Upper lobe of left lung (tissue), 6 donors: ENCODE data around the gene QPRT. TPM values are rescaled to one million over a fixed set of nuclear protein-coding genes. Genes with fewer than 3 reads are reported as not detected.
"Not testable (repeated sequence)": the region's sequence is repeated elsewhere in the genome, so short reads cannot be mapped to it uniquely, and the experiment has no call there.

Experiments used
- ATAC-seq, 2 donors: fragments of 200-7000 bp; cut with Tn5 transposase; one replicate each; pipeline ENCODE4 v1.9.1; 2022; ENCODE audit warnings: mild to moderate bottlenecking in 2 of 2, moderate library complexity in 2 of 2; ENCODE audit not compliant: low FRiP score in 2 of 2
- DNase-seq, 2 donors: peaks; one replicate each; pipeline ENCODE4 v3.0.0-alpha.2; 2019 to 2020
- H3K27ac ChIP-seq, 4 donors: fragments of 200-600 bp; sonication (generic); one replicate each; pipeline ENCODE4 v1.5.1; 2016 to 2019
- H3K27me3 ChIP-seq, 4 donors: fragments of 200-600 bp; sonication (generic); one replicate each; pipeline ENCODE4 v1.5.1; 2017 to 2019
- H3K36me3 ChIP-seq, 4 donors: fragments of 200-600 bp; sonication (generic); one replicate each; pipeline ENCODE4 v1.5.1; 2016 to 2019
- H3K4me1 ChIP-seq, 4 donors: fragments of 200-600 bp; sonication (generic); one replicate each; pipeline ENCODE4 v1.5.1; 2018 to 2019
- H3K4me3 ChIP-seq, 4 donors: fragments of 200-600 bp; sonication (generic); one replicate each; pipeline ENCODE4 v1.5.1; 2017 to 2019; ENCODE audit warnings: mild to moderate bottlenecking in 2 of 4, moderate library complexity in 1 of 4
- H3K9me3 ChIP-seq, 4 donors: fragments of 200-600 bp; sonication (generic); one replicate each; pipeline ENCODE4 v1.5.1; 2018 to 2019
- EP300 ChIP-seq, 4 donors: sonication (generic); formaldehyde crosslinking; IDR thresholded peaks; one replicate each; pipeline ENCODE4 v1.5.1; 2017; ENCODE audit warnings: antibody characterized with exemption in 4 of 4, control low read depth in 2 of 4
- POLR2A ChIP-seq, 4 donors: fragments of 450-650 bp; IDR thresholded peaks; one replicate each; pipeline ENCODE4 v1.5.1; 2016 to 2017; ENCODE audit warnings: antibody characterized with exemption in 4 of 4, mild to moderate bottlenecking in 2 of 4
- POLR2AphosphoS5 ChIP-seq, 2 donors: sonication (generic); formaldehyde crosslinking; IDR thresholded peaks; one replicate each; pipeline ENCODE4 v1.5.1; 2017; ENCODE audit warnings: antibody characterized with exemption in 2 of 2
- WGBS, 2 donors: methylation state at CpG; one replicate each; pipeline ENCODE4 v1.1.5; 2017 to 2018; 5-methylcytosine and 5-hydroxymethylcytosine counted together
- total RNA-seq, 6 donors: library from RNA; depleted of rRNA in 4 of 6; stranded (reverse); fragments of >200 nt in 4 of 6; gene quantifications; one replicate each; pipeline versions ENCODE4 v1.1.0 to v1.2.1, GENCODE V29; 2016 to 2021
- TF ChIP-seq, protein P1 (sequence below), 6 experiments: fragments of 450-650 bp in 4 of 6; fragments of 200-600 bp in 2 of 6; sonication (generic) in 2 of 6; IDR thresholded peaks; one replicate each; pipeline ENCODE4 v1.5.1; 2016 to 2019; ENCODE audit warnings: antibody characterized with exemption in 6 of 6
- donor health status: DM: no; HTN: no; CAD: no; lungs with moderate emphysema.
- donor health status: DM: no; HTN: yes; CAD: no; lungs with severe emphysema.

QPRT gene
- total RNA-seq, 6 donors from 2014 or later = 4.8 to 17.8 (median 9.8) TPM

DNA sequence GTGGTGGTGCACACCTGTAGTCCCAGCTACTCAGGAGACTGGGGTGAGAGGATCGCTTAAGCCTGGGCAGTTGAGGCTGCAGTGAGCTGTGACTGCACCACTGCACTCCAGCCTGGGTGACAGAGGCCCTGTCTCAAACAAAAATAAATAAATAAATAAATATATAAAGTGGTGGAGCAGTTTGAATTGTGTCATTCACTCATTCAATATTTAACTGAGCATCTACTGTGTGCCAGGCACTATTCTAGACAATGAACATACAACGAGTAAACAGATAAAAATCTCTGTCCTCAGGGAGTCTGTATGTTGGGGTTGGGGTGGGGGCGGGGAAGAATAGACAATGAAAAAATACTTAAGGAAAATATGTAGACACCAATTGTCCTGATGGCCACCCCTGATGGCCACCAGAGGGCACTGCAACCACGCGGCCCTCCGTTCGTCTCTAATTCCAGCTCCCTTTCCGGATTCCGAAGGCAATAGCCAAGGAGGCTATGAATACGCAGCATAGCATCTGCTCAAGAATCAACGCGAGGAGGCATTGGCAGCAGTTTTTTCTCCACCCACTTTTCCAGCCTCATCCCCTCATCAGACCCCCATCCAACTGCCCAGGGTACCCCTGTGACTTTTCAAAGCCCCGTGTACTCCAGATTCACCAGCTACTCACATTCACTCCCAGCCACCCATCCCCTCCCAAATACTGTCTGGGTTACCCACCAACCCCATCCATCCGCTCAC, 21.4 kb downstream of the QPRT start:
- Histone ChIP-seq H3K36me3 (no peaks in the 10 kb centered on the region), H3K27ac (no peak overlapping the region), H3K27me3 (no peaks in the 10 kb centered on the region), H3K4me3 (no peak overlapping the region), H3K4me1 (peaks cover 0 to 6% (median 1%) of the 10 kb centered on the region in 4 donors), H3K9me3 (no peaks in the 10 kb centered on the region)
- peak; percentile 85 to 89 for DNase-seq
- 14% methylated on average over 14 of the region's 14 CpGs for WGBS, 2 donors
- TF ChIP-seq POLR2AphosphoS5 (IDR thresholded peaks at IDR 0.05) (peak in 1 of 2 donors; percentile 19), POLR2A (IDR thresholded peaks at IDR 0.05) (no peak)
- TF ChIP-seq, protein P1, sequence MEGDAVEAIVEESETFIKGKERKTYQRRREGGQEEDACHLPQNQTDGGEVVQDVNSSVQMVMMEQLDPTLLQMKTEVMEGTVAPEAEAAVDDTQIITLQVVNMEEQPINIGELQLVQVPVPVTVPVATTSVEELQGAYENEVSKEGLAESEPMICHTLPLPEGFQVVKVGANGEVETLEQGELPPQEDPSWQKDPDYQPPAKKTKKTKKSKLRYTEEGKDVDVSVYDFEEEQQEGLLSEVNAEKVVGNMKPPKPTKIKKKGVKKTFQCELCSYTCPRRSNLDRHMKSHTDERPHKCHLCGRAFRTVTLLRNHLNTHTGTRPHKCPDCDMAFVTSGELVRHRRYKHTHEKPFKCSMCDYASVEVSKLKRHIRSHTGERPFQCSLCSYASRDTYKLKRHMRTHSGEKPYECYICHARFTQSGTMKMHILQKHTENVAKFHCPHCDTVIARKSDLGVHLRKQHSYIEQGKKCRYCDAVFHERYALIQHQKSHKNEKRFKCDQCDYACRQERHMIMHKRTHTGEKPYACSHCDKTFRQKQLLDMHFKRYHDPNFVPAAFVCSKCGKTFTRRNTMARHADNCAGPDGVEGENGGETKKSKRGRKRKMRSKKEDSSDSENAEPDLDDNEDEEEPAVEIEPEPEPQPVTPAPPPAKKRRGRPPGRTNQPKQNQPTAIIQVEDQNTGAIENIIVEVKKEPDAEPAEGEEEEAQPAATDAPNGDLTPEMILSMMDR (IDR thresholded peaks at IDR 0.05) = peak; percentile 76 to 88 (median 85)
- ATAC-seq = peak; percentile 87 to 93

DNA sequence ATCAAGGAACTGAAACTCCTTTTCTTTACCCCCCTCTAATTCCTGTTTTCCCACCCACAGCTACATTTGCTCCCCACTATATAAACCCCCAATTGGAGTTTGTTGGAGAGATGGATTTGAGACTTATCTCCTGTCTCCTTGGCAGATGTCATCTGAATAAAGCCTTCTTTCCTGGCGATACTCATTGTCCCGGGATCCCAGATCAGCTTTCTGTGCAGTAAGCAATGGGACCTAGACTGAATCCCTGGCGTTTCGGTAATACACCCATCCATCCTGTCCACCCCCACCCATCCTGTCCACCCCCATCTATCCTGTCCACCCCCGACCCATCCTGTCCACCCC, 22.2 kb downstream of the QPRT start:
- no peak for ATAC-seq
- WGBS, 2 donors = 75 to 79% methylated on average over 5 of the region's 5 CpGs
- TF ChIP-seq EP300 (IDR thresholded peaks at IDR 0.05) (no peak), POLR2AphosphoS5 (IDR thresholded peaks at IDR 0.05) (no peak), POLR2A (IDR thresholded peaks at IDR 0.05) (no peak)
- TF ChIP-seq, protein P1 (IDR thresholded peaks at IDR 0.05) = no peak
- H3K27ac ChIP-seq = no peak overlapping the region
- H3K9me3 ChIP-seq = no peaks in the 10 kb centered on the region
- no peaks in the 10 kb centered on the region for H3K27me3 ChIP-seq
- no peak for DNase-seq
- H3K4me3 ChIP-seq = no peak overlapping the region
- H3K36me3 ChIP-seq = no peaks in the 10 kb centered on the region
- peaks cover 0 to 6% (median 1%) of the 10 kb centered on the region in 4 donors for H3K4me1 ChIP-seq

DNA sequence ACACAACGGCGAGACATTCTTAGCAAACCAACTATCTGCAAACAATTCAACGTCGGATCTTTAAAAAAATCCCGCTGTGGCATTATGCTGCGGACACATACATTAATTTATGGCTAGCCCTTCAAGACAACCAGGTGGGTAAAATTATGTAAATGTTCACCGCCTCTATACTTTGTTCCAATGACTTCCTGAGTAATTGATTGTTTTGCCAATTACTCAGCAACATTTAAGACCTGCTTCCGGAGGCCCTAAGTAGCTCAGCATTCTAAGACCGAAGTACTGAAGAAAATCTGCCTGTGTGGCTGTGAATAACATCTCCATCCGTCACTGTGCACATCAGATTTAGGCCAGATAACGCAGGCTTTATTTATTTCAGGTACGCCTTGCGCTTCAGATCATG, 23.3 kb downstream of the QPRT start:
- Histone ChIP-seq H3K36me3 (no peaks in the 10 kb centered on the region), H3K27me3 (no peaks in the 10 kb centered on the region), H3K4me1 (peaks cover 0 to 6% (median 1%) of the 10 kb centered on the region in 4 donors), H3K4me3 (no peak overlapping the region), H3K27ac (peak overlapping the region in 1 of 4 donors; percentile 64), H3K9me3 (no peaks in the 10 kb centered on the region)
- DNase-seq (no peak), ATAC-seq (no peak)
- WGBS, 2 donors = 53 to 68% methylated on average over 13 of the region's 13 CpGs
- TF ChIP-seq, protein P1 (IDR thresholded peaks at IDR 0.05) = no peak
- TF ChIP-seq POLR2A (IDR thresholded peaks at IDR 0.05) (no peak), POLR2AphosphoS5 (IDR thresholded peaks at IDR 0.05) (no peak), EP300 (IDR thresholded peaks at IDR 0.05) (no peak)

DNA sequence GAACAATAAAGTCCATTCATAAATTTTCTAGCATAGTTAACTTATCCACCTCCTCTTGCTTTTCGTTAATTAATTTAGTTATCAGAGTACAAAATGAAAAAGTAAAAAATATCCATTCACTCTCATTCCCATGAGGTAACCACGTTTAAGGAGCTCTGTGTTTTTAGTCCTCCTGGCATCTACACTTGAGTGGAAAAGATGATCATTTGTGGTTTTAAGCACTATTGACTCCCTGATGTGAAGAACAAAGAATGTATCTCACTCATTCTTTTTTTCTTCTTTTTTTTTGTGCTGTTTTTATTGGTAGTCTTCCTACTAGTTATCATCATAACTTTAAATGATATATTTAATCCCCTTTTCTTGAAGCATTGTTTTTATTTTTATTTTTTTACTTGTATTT, 26.1 kb downstream of the QPRT start:
- H3K27me3 ChIP-seq = no peaks in the 10 kb centered on the region
- no peaks in the 10 kb centered on the region for H3K9me3 ChIP-seq
- TF ChIP-seq POLR2A (IDR thresholded peaks at IDR 0.05) (no peak), POLR2AphosphoS5 (IDR thresholded peaks at IDR 0.05) (no peak), EP300 (IDR thresholded peaks at IDR 0.05) (no peak)
- TF ChIP-seq, protein P1 (IDR thresholded peaks at IDR 0.05) = no peak
- WGBS, 2 donors = 70 to 71% methylated on average over 2 of the region's 2 CpGs
- no peak for DNase-seq
- no peak for ATAC-seq
- no peaks in the 10 kb centered on the region for H3K36me3 ChIP-seq
- H3K27ac ChIP-seq = no peak overlapping the region
- H3K4me3 ChIP-seq = no peak overlapping the region
- peaks cover under 1 to 7% (median 1%) of the 10 kb centered on the region in 4 donors for H3K4me1 ChIP-seq

DNA sequence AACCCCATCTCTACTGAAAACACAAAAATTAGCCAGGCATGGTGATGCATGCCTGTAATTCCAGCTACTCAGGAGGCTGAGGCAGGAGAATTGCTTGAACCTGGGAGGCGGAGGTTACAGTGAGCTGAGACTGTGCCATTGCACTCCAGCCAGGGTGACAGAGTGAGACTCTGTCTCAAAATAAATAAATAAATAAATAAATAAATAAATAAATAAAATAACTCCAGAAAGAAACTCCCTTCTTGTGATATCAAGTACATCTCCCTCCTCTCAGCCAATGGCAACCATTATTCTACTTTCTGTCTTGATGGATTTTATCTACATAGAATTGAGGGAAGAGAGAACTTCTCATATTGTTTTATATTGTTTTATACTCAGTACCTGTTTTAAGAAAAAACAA, 28.2 kb downstream of the QPRT start:
- 95 to 100% methylated on average over 1 of the region's 1 CpG for WGBS, 2 donors
- ATAC-seq, H3K36me3 ChIP-seq, H3K9me3 ChIP-seq, H3K27ac ChIP-seq, H3K27me3 ChIP-seq, H3K4me3 ChIP-seq, DNase-seq, H3K4me1 ChIP-seq: not testable (repeated sequence)
